HG03558 (cell line): Measurements from ENCODE around the gene CBX6.

Source experiments
- ATAC-seq: cut with Tn5 transposase; IDR thresholded peaks from one replicate; pipeline ENCODE4 v1.9.1; 2021; ENCODE audit warnings: moderate number of reproducible peaks; ENCODE audit not compliant: unreplicated experiment; ENCODE audit errors: extremely low read depth

Gene CBX6

GRCh38 chr22:38826801-38827200, 45.2 kb downstream of the CBX6 start:
- ATAC-seq = no peak

- no peak for ATAC-seq
These were observed 45.6 kb downstream of the CBX6 start for GRCh38 chr22:38826386-38826785.

GRCh38 chr22:38824585-38824984, 47.4 kb downstream of the CBX6 start:
- ATAC-seq = no peak

GRCh38 chr22:38823637-38824036, 48.4 kb downstream of the CBX6 start:
- ATAC-seq = no peak

- ATAC-seq = no peak
These were observed 48.9 kb downstream of the CBX6 start for GRCh38 chr22:38823076-38823475.

- ATAC-seq = no peak
These were observed 52.0 kb downstream of the CBX6 start for GRCh38 chr22:38820020-38820419.

GRCh38 chr22:38819387-38819940, 52.6 kb downstream of the CBX6 start:
- no peak for ATAC-seq

- no peak for ATAC-seq
These were observed 54.8 kb downstream of the CBX6 start for GRCh38 chr22:38817196-38817595.

- ATAC-seq = no peak
These were observed 56.2 kb downstream of the CBX6 start for GRCh38 chr22:38815842-38816241.
